Colonic mucosa (tissue), 4 donors: ENCODE data around the gene WFIKKN2. TPM values are rescaled to one million over a fixed set of nuclear protein-coding genes. Genes with fewer than 3 reads are reported as not detected.

Experiments
- DNase-seq: peaks from one replicate; pipeline ENCODE4 v3.0.0-alpha.2; 2020
- H3K27ac ChIP-seq: fragments of 200-600 bp; one replicate; pipeline ENCODE4 v1.8.0; 2021
- H3K27me3 ChIP-seq: fragments of 200-600 bp; one replicate; pipeline ENCODE4 v1.8.0; 2021
- H3K36me3 ChIP-seq: fragments of 200-600 bp; one replicate; pipeline ENCODE4 v1.8.0; 2021
- H3K4me1 ChIP-seq: fragments of 200-600 bp; one replicate; pipeline ENCODE4 v1.8.0; 2021; ENCODE audit warnings: mild to moderate bottlenecking
- H3K4me3 ChIP-seq: fragments of 200-600 bp; one replicate; pipeline ENCODE4 v1.8.0; 2021
- H3K9ac ChIP-seq, 2 donors: one replicate each; pipeline ENCODE4 v1.7.0; 2013; ENCODE audit warnings: control low read depth in 2 of 2, low read depth in 2 of 2, low read length in 2 of 2
- H3K9me3 ChIP-seq: fragments of 200-600 bp; one replicate; pipeline ENCODE4 v1.8.0; 2021
- intact Hi-C: fragments of 100-400 bp; cut with DNase I; formaldehyde crosslinking; loops from one replicate; pipeline ENCODE4 v1.14.1; 2022
- total RNA-seq, 2 donors: library from RNA; stranded (reverse); fragmentation: NEBNext Ultra II Directional in 1 of 2; extraction: Animal tissue kit (Norgen Biotek cat#: 25700) in 1 of 2; gene quantifications; one replicate each; pipeline ENCODE4 v1.2.1, GENCODE V29; 2021
- TF ChIP-seq, protein P1 (sequence below): fragments of 200-600 bp; IDR thresholded peaks from one replicate; pipeline ENCODE4 v1.8.0; 2022; ENCODE audit warnings: antibody characterized with exemption, mild to moderate bottlenecking
- donor health status: healthy.
- donor health status: DM: no; HTN: no; CAD: no.
- donor health status: DM: no; HTN: no; CAD: no.

The WFIKKN2 gene
- total RNA-seq, 2 donors from 2014 or later, result 0.10 to 0.13 TPM

DNA sequence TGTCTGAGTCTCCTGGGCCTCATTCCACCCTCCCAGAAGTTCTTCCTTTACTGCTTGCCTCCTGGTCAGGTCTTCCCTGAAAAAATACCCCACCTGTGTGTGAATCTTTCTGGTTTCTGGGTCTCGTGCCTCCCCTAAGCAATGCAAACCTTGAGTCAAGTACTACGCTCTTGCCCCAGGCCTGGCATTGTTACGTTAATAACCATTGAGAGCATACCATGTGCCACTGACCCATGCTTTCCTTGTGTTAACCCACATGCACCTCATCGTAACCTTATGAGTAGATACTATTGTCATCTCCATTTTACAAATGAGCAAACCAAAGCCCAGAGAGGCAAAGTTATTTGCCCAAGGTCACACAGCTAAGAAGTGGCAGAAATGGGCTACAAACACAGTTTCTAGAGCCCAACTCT, 56.2 kb downstream of the WFIKKN2 start:
- no peak overlapping the region for H3K4me3 ChIP-seq
- TF ChIP-seq, protein P1, sequence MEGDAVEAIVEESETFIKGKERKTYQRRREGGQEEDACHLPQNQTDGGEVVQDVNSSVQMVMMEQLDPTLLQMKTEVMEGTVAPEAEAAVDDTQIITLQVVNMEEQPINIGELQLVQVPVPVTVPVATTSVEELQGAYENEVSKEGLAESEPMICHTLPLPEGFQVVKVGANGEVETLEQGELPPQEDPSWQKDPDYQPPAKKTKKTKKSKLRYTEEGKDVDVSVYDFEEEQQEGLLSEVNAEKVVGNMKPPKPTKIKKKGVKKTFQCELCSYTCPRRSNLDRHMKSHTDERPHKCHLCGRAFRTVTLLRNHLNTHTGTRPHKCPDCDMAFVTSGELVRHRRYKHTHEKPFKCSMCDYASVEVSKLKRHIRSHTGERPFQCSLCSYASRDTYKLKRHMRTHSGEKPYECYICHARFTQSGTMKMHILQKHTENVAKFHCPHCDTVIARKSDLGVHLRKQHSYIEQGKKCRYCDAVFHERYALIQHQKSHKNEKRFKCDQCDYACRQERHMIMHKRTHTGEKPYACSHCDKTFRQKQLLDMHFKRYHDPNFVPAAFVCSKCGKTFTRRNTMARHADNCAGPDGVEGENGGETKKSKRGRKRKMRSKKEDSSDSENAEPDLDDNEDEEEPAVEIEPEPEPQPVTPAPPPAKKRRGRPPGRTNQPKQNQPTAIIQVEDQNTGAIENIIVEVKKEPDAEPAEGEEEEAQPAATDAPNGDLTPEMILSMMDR, result no peak
- no peak overlapping the region for H3K9ac ChIP-seq
- no peaks in the 10 kb centered on the region for H3K4me1 ChIP-seq
- intact Hi-C loops, result no loop called here
- H3K27ac ChIP-seq, result no peak overlapping the region
- H3K9me3 ChIP-seq, result no peaks in the 10 kb centered on the region
- no peaks in the 10 kb centered on the region for H3K27me3 ChIP-seq
- no peak for DNase-seq
- H3K36me3 ChIP-seq, result no peaks in the 10 kb centered on the region

Other genes with a start within 250 kb of the WFIKKN2 start
- gene ABCC3, start 200.7 kb upstream of the WFIKKN2 start, total RNA-seq, result 100 to 1,000 TPM; 187 to 226 TPM
- 10 to 100 TPM; 20.1 to 25.1 TPM for gene ANKRD40, start 127.7 kb upstream of the WFIKKN2 start, total RNA-seq
- gene LUC7L3, start 116.0 kb upstream of the WFIKKN2 start, total RNA-seq, result 10 to 100 TPM; 73.0 to 88.3 TPM
- 10 to 100 TPM; 44.9 to 54.5 TPM for gene ANKRD40CL, start 68.1 kb upstream of the WFIKKN2 start, total RNA-seq
- gene TOB1, start 30.8 kb downstream of the WFIKKN2 start, total RNA-seq, result 100 to 1,000 TPM; 116 to 169 TPM